HCT116 (cell line): ENCODE measurements around the gene DIP2C. TPM values are rescaled to one million over a fixed set of nuclear protein-coding genes. Genes with fewer than 3 reads are reported as not detected.

ENCODE experiments used
- ATAC-seq: fragments of 200-7000 bp; cut with Tn5 transposase; 2 replicates; pipeline ENCODE4 v1.9.1; 2020; ENCODE audit warnings: mild to moderate bottlenecking, moderate library complexity
- BruUV-seq: library from RNA; stranded (reverse); fragments of 400-500 nt; replicated peaks from 2 replicates; lab custom pipeline; 2021; lab: Mats Ljungman, UMichigan
- CTCF ChIA-PET: fragments of 300-600 bp; sonication (Branson Sonifier 250); formaldehyde crosslinking; loops from one replicate; lab custom pipeline; 2021; ENCODE audit warnings: antibody characterized with exemption; lab: Charles Lee
- POLR2A ChIA-PET: fragments of 300-600, 350-600 bp; sonication (Branson Sonifier 250); formaldehyde crosslinking; loops from one replicate; lab custom pipeline; 2021; ENCODE audit warnings: antibody characterized with exemption; lab: Charles Lee
- RAD21 ChIA-PET, 2 experiments: fragments of 300-600 bp; sonication (Branson Sonifier 250); formaldehyde crosslinking; loops; one replicate each; lab custom pipeline; 2023; ENCODE audit warnings: low total read pairs in 2 of 2; ENCODE audit not compliant: uncharacterized antibody in 2 of 2, unreplicated experiment in 2 of 2, low non-redundant PET in 1 of 2; lab: Charles Lee
- DNase-seq: peaks from one replicate; pipeline ENCODE4 v3.0.0-alpha.2; 2010; ENCODE audit warnings: low read depth, low spot score
- H2AFZ ChIP-seq: fragments of 200-600 bp; shearing (Covaris generic), sonication (generic); 2 replicates; pipeline ENCODE4 v1.6.1; 2017; ENCODE audit warnings: low read depth, mixed run types, mixed read lengths, antibody characterized with exemption, low read length; ENCODE audit not compliant: poor library complexity, severe bottlenecking
- H3K27ac ChIP-seq: 2 replicates; pipeline ENCODE4 v1.5.1; 2012; ENCODE audit warnings: low read depth, low read length
- H3K27me3 ChIP-seq: fragments of 200-600 bp; sonication (generic); 2 replicates; pipeline ENCODE4 v1.6.1; 2016; ENCODE audit warnings: mixed run types, low read length, mixed read lengths; ENCODE audit not compliant: insufficient read depth
- H3K36me3 ChIP-seq, 2 experiments: fragments of 200-500 bp in 1 of 2; fragments of 200-600 bp in 1 of 2; sonication (Bioruptor generic) in 1 of 2; sonication (generic) in 1 of 2; 2 replicates each; pipeline versions ENCODE4 v1.5.1 to v1.6.1; 2014 to 2016; ENCODE audit warnings: low read length in 2 of 2, inconsistent platforms in 1 of 2, mixed read lengths in 1 of 2, mixed run types in 1 of 2; ENCODE audit not compliant: insufficient read depth in 2 of 2, control insufficient read depth in 1 of 2
- H3K4me1 ChIP-seq, 2 experiments: fragments of 200-600 bp in 1 of 2; sonication (generic) in 1 of 2; 2 replicates each; pipeline versions ENCODE4 v1.5.1 to v1.6.1; 2012 to 2017; ENCODE audit warnings: low read length in 2 of 2, inconsistent platforms in 1 of 2, mild to moderate bottlenecking in 1 of 2, mixed read lengths in 1 of 2, mixed run types in 1 of 2, moderate library complexity in 1 of 2; ENCODE audit not compliant: insufficient read depth in 2 of 2, control insufficient read depth in 1 of 2
- H3K4me2 ChIP-seq: fragments of 200-600 bp; sonication (generic); 2 replicates; pipeline ENCODE4 v1.6.1; 2017; ENCODE audit warnings: mixed run types, low read length, mixed read lengths
- H3K4me3 ChIP-seq, 2 experiments: fragments of 200-600 bp in 1 of 2; sonication (generic) in 1 of 2; replicated peaks in 1 of 2; 2 replicates each; pipeline ENCODE4 v1.5.1; 2011 to 2016; ENCODE audit warnings: low read length in 2 of 2, control low read depth in 1 of 2, low read depth in 1 of 2, mild to moderate bottlenecking in 1 of 2, mixed read lengths in 1 of 2, mixed run types in 1 of 2
- H3K79me2 ChIP-seq: fragments of 200-600 bp; sonication (generic); 2 replicates; pipeline ENCODE4 v1.6.1; 2017; ENCODE audit warnings: mild to moderate bottlenecking, mixed run types, low read length, moderate library complexity, mixed read lengths; ENCODE audit not compliant: insufficient read depth
- H3K9ac ChIP-seq: fragments of 200-600 bp; sonication (generic); 2 replicates; pipeline ENCODE4 v1.6.1; 2016; ENCODE audit warnings: low read length, mixed read lengths
- H3K9me2 ChIP-seq: fragments of 200-600 bp; sonication (generic), shearing (Covaris generic); 2 replicates; pipeline ENCODE4 v1.6.1; 2017; ENCODE audit warnings: mixed run types, mild to moderate bottlenecking, moderate library complexity; ENCODE audit not compliant: insufficient read depth
- H3K9me3 ChIP-seq, 2 experiments: fragments of 200-500 bp in 1 of 2; fragments of 200-600 bp in 1 of 2; sonication (Bioruptor generic) in 1 of 2; sonication (generic) in 1 of 2; 2 replicates each; pipeline ENCODE4 v1.6.1; 2014 to 2017; ENCODE audit warnings: low read length in 2 of 2, mixed read lengths in 2 of 2, inconsistent platforms in 1 of 2, low read depth in 1 of 2, mild to moderate bottlenecking in 1 of 2, mixed run types in 1 of 2, moderate library complexity in 1 of 2; ENCODE audit not compliant: control insufficient read depth in 1 of 2, insufficient read depth in 1 of 2
- H4K20me1 ChIP-seq: fragments of 200-600 bp; sonication (generic), shearing (Covaris generic); 2 replicates; pipeline ENCODE4 v1.6.1; 2017; ENCODE audit warnings: mixed run types, mild to moderate bottlenecking, moderate library complexity; ENCODE audit not compliant: insufficient read depth
- CBX3 ChIP-seq: IDR thresholded peaks from 2 replicates; pipeline ENCODE4 v1.6.1; 2012; ENCODE audit warnings: low read depth
- EGR1 ChIP-seq: IDR thresholded peaks from 2 replicates; pipeline ENCODE4 v1.6.1; 2012; ENCODE audit warnings: low read depth
- ELF1 ChIP-seq: IDR thresholded peaks from 2 replicates; pipeline ENCODE4 v1.6.1; 2012; ENCODE audit warnings: low read depth, borderline replicate concordance
- EZH2phosphoT487 ChIP-seq: fragments of 200-600 bp; IDR thresholded peaks from 2 replicates; pipeline ENCODE4 v1.6.1; 2018; ENCODE audit warnings: antibody characterized with exemption, borderline replicate concordance
- FOSL1 ChIP-seq: IDR thresholded peaks from 2 replicates; pipeline ENCODE4 v1.6.1; 2012; ENCODE audit warnings: low read depth
- JUND ChIP-seq: IDR thresholded peaks from 2 replicates; pipeline ENCODE4 v1.6.1; 2012
- POLR2A ChIP-seq: IDR thresholded peaks from 2 replicates; pipeline ENCODE4 v1.7.0; 2011; ENCODE audit warnings: borderline replicate concordance; ENCODE audit not compliant: insufficient read depth, insufficient read length; ENCODE audit errors: extremely low read depth
- REST ChIP-seq: IDR thresholded peaks from 2 replicates; pipeline ENCODE4 v1.6.1; 2012; ENCODE audit warnings: low read depth
- SIN3A ChIP-seq: IDR thresholded peaks from 2 replicates; pipeline ENCODE4 v1.6.1; 2012; ENCODE audit warnings: low read depth
- SP1 ChIP-seq: IDR thresholded peaks from 2 replicates; pipeline ENCODE4 v1.6.1; 2012; ENCODE audit warnings: low read depth
- YY1 ChIP-seq: IDR thresholded peaks from 2 replicates; pipeline ENCODE4 v1.6.1; 2011; ENCODE audit warnings: low read length, low read depth, moderate library complexity, mild to moderate bottlenecking; ENCODE audit not compliant: insufficient replicate concordance; ENCODE audit errors: extremely low read depth
- ZFX ChIP-seq: fragments of 450-650 bp; IDR thresholded peaks from 2 replicates; pipeline ENCODE4 v1.6.1; 2017
- ZNF274 ChIP-seq: fragments of 200-500 bp; sonication (Bioruptor generic); IDR thresholded peaks from 2 replicates; pipeline ENCODE4 v1.6.1; 2014; ENCODE audit warnings: mild to moderate bottlenecking, low read depth, low read length, inconsistent platforms
- intact Hi-C: fragments of 100-400 bp; cut with micrococcal nuclease; formaldehyde crosslinking; loops from 2 replicates; pipeline ENCODE4 v1.10.0; 2022
- total RNA-seq: library from RNA; stranded (reverse); gene quantifications from one replicate; pipeline ENCODE4 v1.2.1, GENCODE V29; 2021; ENCODE audit not compliant: unreplicated experiment
- TF ChIP-seq, protein P1 (sequence below): IDR thresholded peaks from 2 replicates; pipeline ENCODE4 v1.6.1; 2012
- TF ChIP-seq, protein P2 (sequence below), 3 experiments: fragments of 200-600 bp in 1 of 3; sonication (generic) in 1 of 3; IDR thresholded peaks in 2 of 3; conservative IDR thresholded peaks in 1 of 3; 2 replicates each; pipeline ENCODE4 v1.5.1; 2012 to 2017; ENCODE audit warnings: low read depth in 2 of 3, low read length in 2 of 3, antibody characterized with exemption in 1 of 3, borderline replicate concordance in 1 of 3, control low read depth in 1 of 3, mild to moderate bottlenecking in 1 of 3, mixed read lengths in 1 of 3, mixed run types in 1 of 3, moderate library complexity in 1 of 3; ENCODE audit not compliant: insufficient read depth in 1 of 3

The DIP2C gene
- total RNA-seq, 1 experiment from 2014 or later: 15.4 TPM

- ChIA-PET RAD21 (no interaction called here), POLR2A (no interaction called here), CTCF (no interaction called here)
- no peak for ATAC-seq
- BruUV-seq: no TSS peak
- H2AFZ ChIP-seq: no peak overlapping the region
- H3K9me2 ChIP-seq: no peaks in the 10 kb centered on the region
- H3K79me2 ChIP-seq: no peaks in the 10 kb centered on the region
- intact Hi-C loops: no loop called here
- TF ChIP-seq, protein P1, sequence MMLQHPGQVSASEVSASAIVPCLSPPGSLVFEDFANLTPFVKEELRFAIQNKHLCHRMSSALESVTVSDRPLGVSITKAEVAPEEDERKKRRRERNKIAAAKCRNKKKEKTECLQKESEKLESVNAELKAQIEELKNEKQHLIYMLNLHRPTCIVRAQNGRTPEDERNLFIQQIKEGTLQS: no peak
- no peak for TF ChIP-seq ELF1
- no peak for TF ChIP-seq REST
- TF ChIP-seq YY1: no peak
- TF ChIP-seq EZH2phosphoT487: no peak
- TF ChIP-seq POLR2A: no peak
- TF ChIP-seq, protein P2, sequence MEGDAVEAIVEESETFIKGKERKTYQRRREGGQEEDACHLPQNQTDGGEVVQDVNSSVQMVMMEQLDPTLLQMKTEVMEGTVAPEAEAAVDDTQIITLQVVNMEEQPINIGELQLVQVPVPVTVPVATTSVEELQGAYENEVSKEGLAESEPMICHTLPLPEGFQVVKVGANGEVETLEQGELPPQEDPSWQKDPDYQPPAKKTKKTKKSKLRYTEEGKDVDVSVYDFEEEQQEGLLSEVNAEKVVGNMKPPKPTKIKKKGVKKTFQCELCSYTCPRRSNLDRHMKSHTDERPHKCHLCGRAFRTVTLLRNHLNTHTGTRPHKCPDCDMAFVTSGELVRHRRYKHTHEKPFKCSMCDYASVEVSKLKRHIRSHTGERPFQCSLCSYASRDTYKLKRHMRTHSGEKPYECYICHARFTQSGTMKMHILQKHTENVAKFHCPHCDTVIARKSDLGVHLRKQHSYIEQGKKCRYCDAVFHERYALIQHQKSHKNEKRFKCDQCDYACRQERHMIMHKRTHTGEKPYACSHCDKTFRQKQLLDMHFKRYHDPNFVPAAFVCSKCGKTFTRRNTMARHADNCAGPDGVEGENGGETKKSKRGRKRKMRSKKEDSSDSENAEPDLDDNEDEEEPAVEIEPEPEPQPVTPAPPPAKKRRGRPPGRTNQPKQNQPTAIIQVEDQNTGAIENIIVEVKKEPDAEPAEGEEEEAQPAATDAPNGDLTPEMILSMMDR (IDR thresholded peaks at IDR 0.05 in 2 of 3, conservative IDR thresholded peaks at IDR 0.05 in 1 of 3; ENCODE audit: borderline replicate concordance in 1 of 3, insufficient read depth in 1 of 3, low read depth in 2 of 3, low read length in 2 of 3): no peak
- TF ChIP-seq FOSL1: no peak
- TF ChIP-seq SIN3A: no peak
- TF ChIP-seq JUND: no peak
- TF ChIP-seq ZNF274: no peak
- no peak for TF ChIP-seq ZFX
- no peak for TF ChIP-seq CBX3
- TF ChIP-seq EGR1: no peak
- TF ChIP-seq SP1: no peak
- H3K4me3 ChIP-seq: no peak overlapping the region
- H3K36me3 ChIP-seq: no peaks in the 10 kb centered on the region
- H3K9ac ChIP-seq: no peak overlapping the region
- no peak overlapping the region for H3K4me2 ChIP-seq
- no peaks in the 10 kb centered on the region for H3K9me3 ChIP-seq
- no peaks in the 10 kb centered on the region for H3K27me3 ChIP-seq
- DNase-seq: no peak
- no peaks in the 10 kb centered on the region for H4K20me1 ChIP-seq
- no peaks in the 10 kb centered on the region for H3K4me1 ChIP-seq
- no peak overlapping the region for H3K27ac ChIP-seq
Measured at GRCh38 chr10:486666-487322, 202.7 kb downstream of the DIP2C start.
